ENCODE data around the gene AUH. TPM values are rescaled to one million over a fixed set of nuclear protein-coding genes. Genes with fewer than 3 reads are reported as not detected.

Gene AUH
- total RNA-seq, 1 experiment from 2014 or later: 21.7 TPM

- no peak overlapping the region for H3K18ac ChIP-seq (ENCODE audit: insufficient read length, low read depth, low read length)
- no peaks in the 10 kb centered on the region for H3K79me2 ChIP-seq (ENCODE audit: insufficient read depth, low read length)
- no peak overlapping the region for H2BK12ac ChIP-seq (ENCODE audit: insufficient read length, low read depth, low read length)
- H4K91ac ChIP-seq (ENCODE audit: insufficient read length, low read depth, low read length): no peak overlapping the region
- H3K27me3 ChIP-seq (ENCODE audit: insufficient read depth, low read length): no peaks in the 10 kb centered on the region
- no peak overlapping the region for H2AK5ac ChIP-seq (ENCODE audit: insufficient read length, low read length)
- no peak overlapping the region for H3K4ac ChIP-seq (ENCODE audit: low read depth, low read length)
- H4K20me1 ChIP-seq (ENCODE audit: control insufficient read depth, insufficient read depth, insufficient read length): no peaks in the 10 kb centered on the region
- no peaks in the 10 kb centered on the region; the same call in 1 of the 2 replicates for H3K4me1 ChIP-seq (ENCODE audit: insufficient read depth, low read length)
- no peak for DNase-seq
- no peak overlapping the region for H2BK5ac ChIP-seq (ENCODE audit: insufficient read length, low read length)
- Mint-ChIP-seq H3K27ac (no peak overlapping the region), H3K36me3 (ENCODE audit: insufficient read depth in 1 of 3, low read depth in 3 of 3) (peaks cover 0 to 2% (median 0%) of the 10 kb centered on the region in 3 experiments; a peak in 1 of 7 replicates), H3K27me3 (ENCODE audit: low read depth) (no peaks in the 10 kb centered on the region), H3K9me3 (peaks cover 14 to 16% of the 10 kb centered on the region in 2 experiments; a peak in 4 of 5 replicates), H3K4me3 (no peak overlapping the region), H3K4me1 (peaks cover 8 to 15% of the 10 kb centered on the region in 2 experiments)
- TF ChIP-seq CTCF (conservative IDR thresholded peaks at IDR 0.05): no peak
- no peak overlapping the region for H3T11ph ChIP-seq (ENCODE audit: low read length)
- H4K5ac ChIP-seq (ENCODE audit: insufficient read length, low read depth, low read length): no peak overlapping the region
- H2AFZ ChIP-seq (ENCODE audit: low read length): no peak overlapping the region
- no peak overlapping the region for H2BK15ac ChIP-seq (ENCODE audit: low read depth, low read length)
- no peak overlapping the region for H3K14ac ChIP-seq (ENCODE audit: insufficient read depth, low read length)
- no peaks in the 10 kb centered on the region for H3K23me2 ChIP-seq (ENCODE audit: insufficient read length, low read depth, low read length, poor library complexity, severe bottlenecking)
- H3K23ac ChIP-seq (ENCODE audit: insufficient read length, low read depth, low read length): no peak overlapping the region
- no peak overlapping the region for H4K8ac ChIP-seq (replicated peaks; ENCODE audit: insufficient read length, low read depth, low read length)
- no peak overlapping the region for H3K56ac ChIP-seq (ENCODE audit: insufficient read length, low read depth, low read length)
- H2BK20ac ChIP-seq (ENCODE audit: low read depth, low read length, poor library complexity, severe bottlenecking): no peak overlapping the region
- H2BK120ac ChIP-seq (ENCODE audit: low read depth, low read length, poor library complexity, severe bottlenecking): no peak overlapping the region
- H3K9ac ChIP-seq (ENCODE audit: extremely low read depth, insufficient read length, low read length): no peak overlapping the region
- no peak overlapping the region for H3K27ac ChIP-seq (ENCODE audit: insufficient read length, low read depth, low read length)
- H3K9me3 ChIP-seq (ENCODE audit: control insufficient read depth, low read depth, low read length): no peaks in the 10 kb centered on the region
- no peak overlapping the region for H3K4me2 ChIP-seq (ENCODE audit: insufficient read depth, insufficient read length, low read length)
- no peaks in the 10 kb centered on the region for H3K79me1 ChIP-seq (ENCODE audit: insufficient read depth, low read depth, low read length, poor library complexity, severe bottlenecking)
Observed at GRCh38 chr9:91170951-91171350, 190.8 kb downstream of the AUH start.
